WTC11 (cell line): ENCODE measurements around the gene MIR17HG. TPM values are rescaled to one million over a fixed set of nuclear protein-coding genes. Genes with fewer than 3 reads are reported as not detected.

Experiments used
- ATAC-seq: fragments of 200-7000 bp; cut with Tn5 transposase; 2 replicates; pipeline ENCODE4 v1.10.0; 2021; ENCODE audit warnings: mild to moderate bottlenecking, moderate library complexity
- CTCF ChIA-PET: fragments of 300-600 bp; sonication (Branson Sonifier 250); formaldehyde crosslinking; loops from one replicate; lab custom pipeline; 2021; ENCODE audit warnings: antibody characterized with exemption; lab: Charles Lee
- POLR2A ChIA-PET: fragments of 350-600 bp; sonication (Branson Sonifier 250); formaldehyde crosslinking; loops from one replicate; lab custom pipeline; 2021; ENCODE audit warnings: antibody characterized with exemption; lab: Charles Lee
- DNase-seq: peaks from one replicate; pipeline ENCODE4 v3.0.0; 2021; ENCODE audit warnings: low spot score
- H3K27ac Mint-ChIP-seq: 2 replicates; pipeline ENCODE4 v1.8.0; 2021; ENCODE audit warnings: mixed read lengths
- H3K27me3 Mint-ChIP-seq: 2 replicates; pipeline ENCODE4 v1.8.0; 2021; ENCODE audit warnings: low read depth, mild to moderate bottlenecking, moderate library complexity, mixed read lengths
- H3K36me3 Mint-ChIP-seq: 2 replicates; pipeline ENCODE4 v1.8.0; 2021; ENCODE audit warnings: mixed read lengths
- H3K4me1 Mint-ChIP-seq: 2 replicates; pipeline ENCODE4 v1.8.0; 2022; ENCODE audit warnings: mixed read lengths
- H3K4me3 Mint-ChIP-seq: 2 replicates; pipeline ENCODE4 v1.8.0; 2021; ENCODE audit warnings: mild to moderate bottlenecking, moderate library complexity, mixed read lengths
- H3K9me3 Mint-ChIP-seq: 2 replicates; pipeline ENCODE4 v1.8.0; 2021; ENCODE audit warnings: mixed read lengths
- ATF1 ChIP-seq: sonication (generic); formaldehyde crosslinking; IDR thresholded peaks from 2 replicates; pipeline ENCODE4 v1.8.1; 2023; ENCODE audit warnings: mild to moderate bottlenecking, moderate library complexity, missing genetic modification reagents
- CREM ChIP-seq: sonication (generic); formaldehyde crosslinking; IDR thresholded peaks from 2 replicates; pipeline ENCODE4 v1.8.1; 2022; ENCODE audit warnings: mild to moderate bottlenecking, missing genetic modification reagents, moderate library complexity
- ETV6 ChIP-seq: sonication (generic); formaldehyde crosslinking; IDR thresholded peaks from 2 replicates; pipeline ENCODE4 v1.8.1; 2022; ENCODE audit warnings: mild to moderate bottlenecking, missing genetic modification reagents
- FOXK1 ChIP-seq: sonication (generic); formaldehyde crosslinking; IDR thresholded peaks from 2 replicates; pipeline ENCODE4 v1.8.0; 2022; ENCODE audit warnings: mild to moderate bottlenecking, moderate library complexity, missing genetic modification reagents
- FOXP1 ChIP-seq: sonication (generic); formaldehyde crosslinking; IDR thresholded peaks from 2 replicates; pipeline ENCODE4 v1.8.0; 2022; ENCODE audit warnings: missing genetic modification reagents, mild to moderate bottlenecking, moderate library complexity, borderline replicate concordance
- GABPB1 ChIP-seq: sonication (generic); formaldehyde crosslinking; IDR thresholded peaks from 2 replicates; pipeline ENCODE4 v1.8.1; 2023; ENCODE audit warnings: mild to moderate bottlenecking, missing genetic modification reagents
- NFE2L1 ChIP-seq: sonication (generic); formaldehyde crosslinking; IDR thresholded peaks from 2 replicates; pipeline ENCODE4 v1.8.1; 2023; ENCODE audit warnings: missing genetic modification reagents
- SMAD3 ChIP-seq: sonication (generic); formaldehyde crosslinking; IDR thresholded peaks from 2 replicates; pipeline ENCODE4 v1.8.0; 2022; ENCODE audit warnings: missing genetic modification reagents, mild to moderate bottlenecking, borderline replicate concordance
- TEAD1 ChIP-seq: sonication (generic); formaldehyde crosslinking; IDR thresholded peaks from 2 replicates; pipeline ENCODE4 v1.8.0; 2022; ENCODE audit warnings: mild to moderate bottlenecking, missing genetic modification reagents
- TEAD4 ChIP-seq: sonication (generic); formaldehyde crosslinking; IDR thresholded peaks from 2 replicates; pipeline ENCODE4 v1.8.0; 2022; ENCODE audit warnings: mild to moderate bottlenecking, missing genetic modification reagents
- ZNF138 ChIP-seq: sonication (generic); formaldehyde crosslinking; conservative IDR thresholded peaks from 2 replicates; pipeline ENCODE4 v1.8.1; 2022; ENCODE audit warnings: mild to moderate bottlenecking, moderate library complexity, missing genetic modification reagents
- ZNF317 ChIP-seq: sonication (generic); formaldehyde crosslinking; IDR thresholded peaks from 2 replicates; pipeline ENCODE4 v1.8.1; 2023; ENCODE audit warnings: low read depth, mild to moderate bottlenecking, moderate library complexity, missing genetic modification reagents, borderline replicate concordance
- ZNF416 ChIP-seq: fragments of 250-450 bp; sonication (Bioruptor Pico); IDR thresholded peaks from 2 replicates; pipeline ENCODE4 v1.9.0; 2021; ENCODE audit warnings: mild to moderate bottlenecking, inconsistent platforms
- total RNA-seq: library from RNA; stranded (reverse); gene quantifications from 3 replicates; pipeline ENCODE4 v1.2.3, GENCODE V29; 2021
- TF ChIP-seq, protein P1 (sequence below): sonication (generic); formaldehyde crosslinking; IDR thresholded peaks from 2 replicates; pipeline ENCODE4 v1.8.1; 2023; ENCODE audit warnings: mild to moderate bottlenecking, moderate library complexity, missing genetic modification reagents
- TF ChIP-seq, protein P2 (sequence below): sonication (generic); formaldehyde crosslinking; IDR thresholded peaks from 2 replicates; pipeline ENCODE4 v1.8.1; 2022; ENCODE audit warnings: missing genetic modification reagents, borderline replicate concordance
- TF ChIP-seq, protein P3 (sequence below): sonication (generic); formaldehyde crosslinking; IDR thresholded peaks from 2 replicates; pipeline ENCODE4 v1.8.0; 2022; ENCODE audit warnings: missing genetic modification reagents
- TF ChIP-seq, protein P4 (sequence below): sonication (generic); formaldehyde crosslinking; IDR thresholded peaks from 2 replicates; pipeline ENCODE4 v1.8.1; 2022; ENCODE audit warnings: mild to moderate bottlenecking, moderate library complexity, missing genetic modification reagents
- TF ChIP-seq, protein P5 (sequence below): sonication (generic); formaldehyde crosslinking; IDR thresholded peaks from 2 replicates; pipeline ENCODE4 v1.8.0; 2023; ENCODE audit warnings: missing genetic modification reagents
- TF ChIP-seq, protein P6 (sequence below): sonication (generic); formaldehyde crosslinking; IDR thresholded peaks from 2 replicates; pipeline ENCODE4 v1.8.0; 2023; ENCODE audit warnings: missing genetic modification reagents, mild to moderate bottlenecking, borderline replicate concordance

The MIR17HG gene
- total RNA-seq, 1 experiment from 2014 or later, result 37.1 TPM

DNA sequence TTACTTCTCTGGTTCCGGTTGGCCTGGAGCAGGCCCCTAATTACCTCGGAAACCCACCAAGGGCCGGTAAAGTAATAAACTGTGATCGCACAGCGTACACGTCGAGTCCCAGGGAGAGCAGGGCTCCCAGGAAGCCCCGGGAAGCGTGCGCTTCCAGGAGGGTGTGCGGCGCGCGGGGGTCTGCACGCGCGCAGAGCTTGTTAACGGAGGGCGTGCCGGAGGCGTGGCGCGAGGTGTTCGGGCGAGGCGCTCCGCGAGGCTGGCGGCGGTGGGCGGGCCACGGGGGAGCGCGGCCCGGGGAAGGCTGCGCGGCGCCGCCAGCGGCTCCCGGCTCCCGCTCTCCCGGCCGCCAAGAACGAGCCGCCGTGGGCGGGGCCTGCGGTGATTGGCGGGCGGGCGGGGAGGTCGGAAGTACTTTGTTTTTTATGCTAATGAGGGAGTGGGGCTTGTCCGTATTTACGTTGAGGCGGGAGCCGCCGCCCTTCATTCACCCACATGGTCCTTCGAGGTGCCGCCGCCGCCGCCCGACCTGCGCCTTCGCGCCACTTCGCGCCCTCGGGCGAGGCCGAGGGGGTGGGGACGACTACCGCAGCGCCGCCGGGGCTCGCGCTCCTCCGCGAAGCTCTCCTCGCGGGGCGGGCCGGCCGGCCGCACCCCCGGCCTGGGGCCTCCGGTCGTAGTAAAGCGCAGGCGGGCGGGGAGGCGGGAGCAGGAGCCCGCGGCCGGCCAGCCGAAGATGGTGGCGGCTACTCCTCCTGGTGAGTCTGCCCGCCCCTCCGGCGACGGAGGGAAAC, at the start of gene MIR17HG (continued):
- TF ChIP-seq, protein P1, sequence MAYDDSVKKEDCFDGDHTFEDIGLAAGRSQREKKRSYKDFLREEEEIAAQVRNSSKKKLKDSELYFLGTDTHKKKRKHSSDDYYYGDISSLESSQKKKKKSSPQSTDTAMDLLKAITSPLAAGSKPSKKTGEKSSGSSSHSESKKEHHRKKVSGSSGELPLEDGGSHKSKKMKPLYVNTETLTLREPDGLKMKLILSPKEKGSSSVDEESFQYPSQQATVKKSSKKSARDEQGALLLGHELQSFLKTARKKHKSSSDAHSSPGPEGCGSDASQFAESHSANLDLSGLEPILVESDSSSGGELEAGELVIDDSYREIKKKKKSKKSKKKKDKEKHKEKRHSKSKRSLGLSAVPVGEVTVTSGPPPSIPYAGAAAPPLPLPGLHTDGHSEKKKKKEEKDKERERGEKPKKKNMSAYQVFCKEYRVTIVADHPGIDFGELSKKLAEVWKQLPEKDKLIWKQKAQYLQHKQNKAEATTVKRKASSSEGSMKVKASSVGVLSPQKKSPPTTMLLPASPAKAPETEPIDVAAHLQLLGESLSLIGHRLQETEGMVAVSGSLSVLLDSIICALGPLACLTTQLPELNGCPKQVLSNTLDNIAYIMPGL (CRISPR knock-in tag), result peak; percentile 33; the same call in 1 of the 2 replicates
- 0 out of 2 replicates have a peak, but pooled peaks have one; percentile 31 for TF ChIP-seq TEAD4
- peak; percentile 56 for TF ChIP-seq GABPB1 (CRISPR knock-in tag)
- peak; percentile 86; the same call in 1 of the 2 replicates for TF ChIP-seq FOXK1 (CRISPR knock-in tag)
- no peak for TF ChIP-seq ZNF317 (CRISPR knock-in tag)
- no peak for TF ChIP-seq ZNF416 (CRISPR knock-in tag)
- TF ChIP-seq, protein P2, sequence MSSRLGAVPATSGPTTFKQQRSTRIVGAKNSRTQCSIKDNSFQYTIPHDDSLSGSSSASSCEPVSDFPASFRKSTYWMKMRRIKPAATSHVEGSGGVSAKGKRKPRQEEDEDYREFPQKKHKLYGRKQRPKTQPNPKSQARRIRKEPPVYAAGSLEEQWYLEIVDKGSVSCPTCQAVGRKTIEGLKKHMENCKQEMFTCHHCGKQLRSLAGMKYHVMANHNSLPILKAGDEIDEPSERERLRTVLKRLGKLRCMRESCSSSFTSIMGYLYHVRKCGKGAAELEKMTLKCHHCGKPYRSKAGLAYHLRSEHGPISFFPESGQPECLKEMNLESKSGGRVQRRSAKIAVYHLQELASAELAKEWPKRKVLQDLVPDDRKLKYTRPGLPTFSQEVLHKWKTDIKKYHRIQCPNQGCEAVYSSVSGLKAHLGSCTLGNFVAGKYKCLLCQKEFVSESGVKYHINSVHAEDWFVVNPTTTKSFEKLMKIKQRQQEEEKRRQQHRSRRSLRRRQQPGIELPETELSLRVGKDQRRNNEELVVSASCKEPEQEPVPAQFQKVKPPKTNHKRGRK (CRISPR knock-in tag), result no peak
- TF ChIP-seq, protein P3, sequence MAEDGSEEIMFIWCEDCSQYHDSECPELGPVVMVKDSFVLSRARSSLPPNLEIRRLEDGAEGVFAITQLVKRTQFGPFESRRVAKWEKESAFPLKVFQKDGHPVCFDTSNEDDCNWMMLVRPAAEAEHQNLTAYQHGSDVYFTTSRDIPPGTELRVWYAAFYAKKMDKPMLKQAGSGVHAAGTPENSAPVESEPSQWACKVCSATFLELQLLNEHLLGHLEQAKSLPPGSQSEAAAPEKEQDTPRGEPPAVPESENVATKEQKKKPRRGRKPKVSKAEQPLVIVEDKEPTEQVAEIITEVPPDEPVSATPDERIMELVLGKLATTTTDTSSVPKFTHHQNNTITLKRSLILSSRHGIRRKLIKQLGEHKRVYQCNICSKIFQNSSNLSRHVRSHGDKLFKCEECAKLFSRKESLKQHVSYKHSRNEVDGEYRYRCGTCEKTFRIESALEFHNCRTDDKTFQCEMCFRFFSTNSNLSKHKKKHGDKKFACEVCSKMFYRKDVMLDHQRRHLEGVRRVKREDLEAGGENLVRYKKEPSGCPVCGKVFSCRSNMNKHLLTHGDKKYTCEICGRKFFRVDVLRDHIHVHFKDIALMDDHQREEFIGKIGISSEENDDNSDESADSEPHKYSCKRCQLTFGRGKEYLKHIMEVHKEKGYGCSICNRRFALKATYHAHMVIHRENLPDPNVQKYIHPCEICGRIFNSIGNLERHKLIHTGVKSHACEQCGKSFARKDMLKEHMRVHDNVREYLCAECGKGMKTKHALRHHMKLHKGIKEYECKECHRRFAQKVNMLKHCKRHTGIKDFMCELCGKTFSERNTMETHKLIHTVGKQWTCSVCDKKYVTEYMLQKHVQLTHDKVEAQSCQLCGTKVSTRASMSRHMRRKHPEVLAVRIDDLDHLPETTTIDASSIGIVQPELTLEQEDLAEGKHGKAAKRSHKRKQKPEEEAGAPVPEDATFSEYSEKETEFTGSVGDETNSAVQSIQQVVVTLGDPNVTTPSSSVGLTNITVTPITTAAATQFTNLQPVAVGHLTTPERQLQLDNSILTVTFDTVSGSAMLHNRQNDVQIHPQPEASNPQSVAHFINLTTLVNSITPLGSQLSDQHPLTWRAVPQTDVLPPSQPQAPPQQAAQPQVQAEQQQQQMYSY (CRISPR knock-in tag), result 0 out of 2 replicates have a peak, but pooled peaks have one; percentile 8
- TF ChIP-seq FOXP1 (CRISPR knock-in tag), result peak; percentile 34; the same call in 1 of the 2 replicates
- TF ChIP-seq NFE2L1 (CRISPR knock-in tag), result peak; percentile 47; the same call in 1 of the 2 replicates
- TF ChIP-seq, protein P4, sequence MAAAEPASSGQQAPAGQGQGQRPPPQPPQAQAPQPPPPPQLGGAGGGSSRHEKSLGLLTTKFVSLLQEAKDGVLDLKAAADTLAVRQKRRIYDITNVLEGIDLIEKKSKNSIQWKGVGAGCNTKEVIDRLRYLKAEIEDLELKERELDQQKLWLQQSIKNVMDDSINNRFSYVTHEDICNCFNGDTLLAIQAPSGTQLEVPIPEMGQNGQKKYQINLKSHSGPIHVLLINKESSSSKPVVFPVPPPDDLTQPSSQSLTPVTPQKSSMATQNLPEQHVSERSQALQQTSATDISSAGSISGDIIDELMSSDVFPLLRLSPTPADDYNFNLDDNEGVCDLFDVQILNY (CRISPR knock-in tag), result peak; percentile 69
- TF ChIP-seq SMAD3 (CRISPR knock-in tag), result 0 out of 2 replicates have a peak, but pooled peaks have one; percentile 50
- peak; percentile 60; the same call in 1 of the 2 replicates for TF ChIP-seq ETV6 (CRISPR knock-in tag)

DNA sequence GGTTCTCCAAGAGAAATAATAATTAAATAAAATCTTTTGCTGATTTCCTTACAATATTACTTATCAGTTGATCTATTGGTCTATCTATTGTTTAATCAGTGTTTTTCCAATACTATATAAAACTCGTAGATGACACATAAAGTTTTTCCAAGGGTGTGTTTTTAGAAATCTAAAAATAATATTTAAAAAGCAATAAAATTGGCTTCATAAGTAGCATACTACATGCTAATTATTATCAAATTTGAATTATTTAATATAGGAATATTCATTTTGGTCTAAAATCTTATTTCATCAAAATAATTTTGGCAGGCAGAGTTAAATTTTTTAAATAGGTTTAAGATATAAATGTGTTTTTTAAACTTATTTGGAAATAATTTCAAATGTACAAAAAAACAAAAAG, 49.4 kb upstream of the MIR17HG start:
- Mint-ChIP-seq H3K36me3 (no peaks in the 10 kb centered on the region), H3K9me3 (no peaks in the 10 kb centered on the region), H3K27ac (no peak overlapping the region), H3K4me1 (peaks cover 4% of the 10 kb centered on the region; the same call in 1 of the 2 replicates), H3K4me3 (no peak overlapping the region), H3K27me3 (no peaks in the 10 kb centered on the region; the same call in 1 of the 2 replicates)
- ChIA-PET CTCF (no interaction called here), POLR2A (no interaction called here)
- ATAC-seq (no peak), DNase-seq (no peak)
- TF ChIP-seq, protein P4 (CRISPR knock-in tag), result no peak
- TF ChIP-seq, protein P5, sequence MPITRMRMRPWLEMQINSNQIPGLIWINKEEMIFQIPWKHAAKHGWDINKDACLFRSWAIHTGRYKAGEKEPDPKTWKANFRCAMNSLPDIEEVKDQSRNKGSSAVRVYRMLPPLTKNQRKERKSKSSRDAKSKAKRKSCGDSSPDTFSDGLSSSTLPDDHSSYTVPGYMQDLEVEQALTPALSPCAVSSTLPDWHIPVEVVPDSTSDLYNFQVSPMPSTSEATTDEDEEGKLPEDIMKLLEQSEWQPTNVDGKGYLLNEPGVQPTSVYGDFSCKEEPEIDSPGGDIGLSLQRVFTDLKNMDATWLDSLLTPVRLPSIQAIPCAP, result no peak
- no peak for TF ChIP-seq NFE2L1 (CRISPR knock-in tag)
- TF ChIP-seq, protein P6, sequence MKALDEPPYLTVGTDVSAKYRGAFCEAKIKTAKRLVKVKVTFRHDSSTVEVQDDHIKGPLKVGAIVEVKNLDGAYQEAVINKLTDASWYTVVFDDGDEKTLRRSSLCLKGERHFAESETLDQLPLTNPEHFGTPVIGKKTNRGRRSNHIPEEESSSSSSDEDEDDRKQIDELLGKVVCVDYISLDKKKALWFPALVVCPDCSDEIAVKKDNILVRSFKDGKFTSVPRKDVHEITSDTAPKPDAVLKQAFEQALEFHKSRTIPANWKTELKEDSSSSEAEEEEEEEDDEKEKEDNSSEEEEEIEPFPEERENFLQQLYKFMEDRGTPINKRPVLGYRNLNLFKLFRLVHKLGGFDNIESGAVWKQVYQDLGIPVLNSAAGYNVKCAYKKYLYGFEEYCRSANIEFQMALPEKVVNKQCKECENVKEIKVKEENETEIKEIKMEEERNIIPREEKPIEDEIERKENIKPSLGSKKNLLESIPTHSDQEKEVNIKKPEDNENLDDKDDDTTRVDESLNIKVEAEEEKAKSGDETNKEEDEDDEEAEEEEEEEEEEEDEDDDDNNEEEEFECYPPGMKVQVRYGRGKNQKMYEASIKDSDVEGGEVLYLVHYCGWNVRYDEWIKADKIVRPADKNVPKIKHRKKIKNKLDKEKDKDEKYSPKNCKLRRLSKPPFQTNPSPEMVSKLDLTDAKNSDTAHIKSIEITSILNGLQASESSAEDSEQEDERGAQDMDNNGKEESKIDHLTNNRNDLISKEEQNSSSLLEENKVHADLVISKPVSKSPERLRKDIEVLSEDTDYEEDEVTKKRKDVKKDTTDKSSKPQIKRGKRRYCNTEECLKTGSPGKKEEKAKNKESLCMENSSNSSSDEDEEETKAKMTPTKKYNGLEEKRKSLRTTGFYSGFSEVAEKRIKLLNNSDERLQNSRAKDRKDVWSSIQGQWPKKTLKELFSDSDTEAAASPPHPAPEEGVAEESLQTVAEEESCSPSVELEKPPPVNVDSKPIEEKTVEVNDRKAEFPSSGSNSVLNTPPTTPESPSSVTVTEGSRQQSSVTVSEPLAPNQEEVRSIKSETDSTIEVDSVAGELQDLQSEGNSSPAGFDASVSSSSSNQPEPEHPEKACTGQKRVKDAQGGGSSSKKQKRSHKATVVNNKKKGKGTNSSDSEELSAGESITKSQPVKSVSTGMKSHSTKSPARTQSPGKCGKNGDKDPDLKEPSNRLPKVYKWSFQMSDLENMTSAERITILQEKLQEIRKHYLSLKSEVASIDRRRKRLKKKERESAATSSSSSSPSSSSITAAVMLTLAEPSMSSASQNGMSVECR (CRISPR knock-in tag), result no peak
- TF ChIP-seq ZNF138 (CRISPR knock-in tag), result no peak
- no peak for TF ChIP-seq ATF1
- TF ChIP-seq CREM (CRISPR knock-in tag), result no peak
- no peak for TF ChIP-seq TEAD1
